Right lobe of liver (tissue), 4 donors: ENCODE data around the gene SF3A2.

Experiments used
- POLR2A ChIP-seq: fragments of 450-650 bp; IDR thresholded peaks from one replicate; pipeline ENCODE4 v1.6.1; 2017; ENCODE audit warnings: antibody characterized with exemption, mild to moderate bottlenecking
- TF ChIP-seq, protein P1 (sequence below), 4 donors: fragments of 200-600 bp in 3 of 4; fragments of 450-650 bp in 1 of 4; IDR thresholded peaks; one replicate each; pipeline versions ENCODE4 v1.5.1 to v1.8.0; 2016 to 2022; ENCODE audit warnings: antibody characterized with exemption in 4 of 4, mild to moderate bottlenecking in 2 of 4
- donor health status: DM: no; HTN: no; CAD: no.
- donor health status: DM: no; HTN: no; CAD: no.
- donor health status: DM: no; HTN: yes; CAD: no.

GRCh38 chr19:2289714-2290435, 53.3 kb downstream of the SF3A2 start:
- TF ChIP-seq POLR2A = no peak
- TF ChIP-seq, protein P1, sequence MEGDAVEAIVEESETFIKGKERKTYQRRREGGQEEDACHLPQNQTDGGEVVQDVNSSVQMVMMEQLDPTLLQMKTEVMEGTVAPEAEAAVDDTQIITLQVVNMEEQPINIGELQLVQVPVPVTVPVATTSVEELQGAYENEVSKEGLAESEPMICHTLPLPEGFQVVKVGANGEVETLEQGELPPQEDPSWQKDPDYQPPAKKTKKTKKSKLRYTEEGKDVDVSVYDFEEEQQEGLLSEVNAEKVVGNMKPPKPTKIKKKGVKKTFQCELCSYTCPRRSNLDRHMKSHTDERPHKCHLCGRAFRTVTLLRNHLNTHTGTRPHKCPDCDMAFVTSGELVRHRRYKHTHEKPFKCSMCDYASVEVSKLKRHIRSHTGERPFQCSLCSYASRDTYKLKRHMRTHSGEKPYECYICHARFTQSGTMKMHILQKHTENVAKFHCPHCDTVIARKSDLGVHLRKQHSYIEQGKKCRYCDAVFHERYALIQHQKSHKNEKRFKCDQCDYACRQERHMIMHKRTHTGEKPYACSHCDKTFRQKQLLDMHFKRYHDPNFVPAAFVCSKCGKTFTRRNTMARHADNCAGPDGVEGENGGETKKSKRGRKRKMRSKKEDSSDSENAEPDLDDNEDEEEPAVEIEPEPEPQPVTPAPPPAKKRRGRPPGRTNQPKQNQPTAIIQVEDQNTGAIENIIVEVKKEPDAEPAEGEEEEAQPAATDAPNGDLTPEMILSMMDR (IDR thresholded peaks at IDR 0.05) = no peak
